ENCODE data around the gene CTNNA3. TPM values are rescaled to one million over a fixed set of nuclear protein-coding genes. Genes with fewer than 3 reads are reported as not detected.

The CTNNA3 gene
- total RNA-seq, 1 experiment from 2014 or later = 0.32 TPM

DNA sequence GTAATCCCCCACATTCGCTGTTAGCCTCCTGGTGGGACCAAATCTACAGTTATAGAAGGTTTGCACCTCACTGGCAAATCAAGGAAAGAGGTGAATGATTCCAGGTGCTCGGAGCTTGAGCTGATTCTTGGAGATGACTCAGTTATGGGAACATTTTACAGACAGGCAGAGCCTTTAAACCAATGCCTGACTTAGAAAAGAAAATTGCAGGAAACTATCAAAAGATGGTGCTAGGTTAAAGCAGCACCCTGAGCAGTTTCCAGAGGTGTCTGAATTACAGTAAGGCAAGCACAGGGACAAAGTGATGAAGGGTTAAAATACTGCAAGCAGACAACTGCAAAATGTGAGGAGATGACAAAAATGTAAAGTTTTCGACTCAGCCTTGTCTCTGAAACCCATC lies 767.2 kb downstream of the CTNNA3 start:
- no peak overlapping the region for H2AFZ ChIP-seq (ENCODE audit: low read depth, low read length, poor library complexity, severe bottlenecking)
- H3K27ac ChIP-seq (ENCODE audit: low read depth, low read length) = no peak overlapping the region
- H3K4me3 ChIP-seq (replicated peaks in 1 of 2; ENCODE audit: low read depth in 1 of 2, low read length in 2 of 2) = no peak overlapping the region
- H3K4me1 ChIP-seq (ENCODE audit: control insufficient read depth in 1 of 2, insufficient read depth in 2 of 2, low read length in 2 of 2) = no peaks in the 10 kb centered on the region
- H3K9me2 ChIP-seq (ENCODE audit: insufficient read depth) = no peaks in the 10 kb centered on the region
- H4K20me1 ChIP-seq (ENCODE audit: insufficient read depth) = no peaks in the 10 kb centered on the region
- CTCF ChIA-PET = no interaction called here
- RAD21 ChIA-PET (ENCODE audit: low non-redundant PET in 1 of 2, low total read pairs in 2 of 2, uncharacterized antibody in 2 of 2, unreplicated experiment in 2 of 2) = no interaction called here
- ATAC-seq = no peak
- BruUV-seq (replicated peaks) = no TSS peak
- POLR2A ChIA-PET = no interaction called here
- no peak overlapping the region for H3K4me2 ChIP-seq (ENCODE audit: low read length)
- TF ChIP-seq JUND (IDR thresholded peaks at IDR 0.05) = no peak
- no peak for TF ChIP-seq EGR1 (IDR thresholded peaks at IDR 0.05; ENCODE audit: low read depth)
- TF ChIP-seq, protein P1, sequence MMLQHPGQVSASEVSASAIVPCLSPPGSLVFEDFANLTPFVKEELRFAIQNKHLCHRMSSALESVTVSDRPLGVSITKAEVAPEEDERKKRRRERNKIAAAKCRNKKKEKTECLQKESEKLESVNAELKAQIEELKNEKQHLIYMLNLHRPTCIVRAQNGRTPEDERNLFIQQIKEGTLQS (IDR thresholded peaks at IDR 0.05) = no peak
- no peak for TF ChIP-seq ZFX (IDR thresholded peaks at IDR 0.05)
- TF ChIP-seq, protein P2, sequence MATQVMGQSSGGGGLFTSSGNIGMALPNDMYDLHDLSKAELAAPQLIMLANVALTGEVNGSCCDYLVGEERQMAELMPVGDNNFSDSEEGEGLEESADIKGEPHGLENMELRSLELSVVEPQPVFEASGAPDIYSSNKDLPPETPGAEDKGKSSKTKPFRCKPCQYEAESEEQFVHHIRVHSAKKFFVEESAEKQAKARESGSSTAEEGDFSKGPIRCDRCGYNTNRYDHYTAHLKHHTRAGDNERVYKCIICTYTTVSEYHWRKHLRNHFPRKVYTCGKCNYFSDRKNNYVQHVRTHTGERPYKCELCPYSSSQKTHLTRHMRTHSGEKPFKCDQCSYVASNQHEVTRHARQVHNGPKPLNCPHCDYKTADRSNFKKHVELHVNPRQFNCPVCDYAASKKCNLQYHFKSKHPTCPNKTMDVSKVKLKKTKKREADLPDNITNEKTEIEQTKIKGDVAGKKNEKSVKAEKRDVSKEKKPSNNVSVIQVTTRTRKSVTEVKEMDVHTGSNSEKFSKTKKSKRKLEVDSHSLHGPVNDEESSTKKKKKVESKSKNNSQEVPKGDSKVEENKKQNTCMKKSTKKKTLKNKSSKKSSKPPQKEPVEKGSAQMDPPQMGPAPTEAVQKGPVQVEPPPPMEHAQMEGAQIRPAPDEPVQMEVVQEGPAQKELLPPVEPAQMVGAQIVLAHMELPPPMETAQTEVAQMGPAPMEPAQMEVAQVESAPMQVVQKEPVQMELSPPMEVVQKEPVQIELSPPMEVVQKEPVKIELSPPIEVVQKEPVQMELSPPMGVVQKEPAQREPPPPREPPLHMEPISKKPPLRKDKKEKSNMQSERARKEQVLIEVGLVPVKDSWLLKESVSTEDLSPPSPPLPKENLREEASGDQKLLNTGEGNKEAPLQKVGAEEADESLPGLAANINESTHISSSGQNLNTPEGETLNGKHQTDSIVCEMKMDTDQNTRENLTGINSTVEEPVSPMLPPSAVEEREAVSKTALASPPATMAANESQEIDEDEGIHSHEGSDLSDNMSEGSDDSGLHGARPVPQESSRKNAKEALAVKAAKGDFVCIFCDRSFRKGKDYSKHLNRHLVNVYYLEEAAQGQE (IDR thresholded peaks at IDR 0.05; ENCODE audit: low read depth) = no peak
- TF ChIP-seq, protein P3, sequence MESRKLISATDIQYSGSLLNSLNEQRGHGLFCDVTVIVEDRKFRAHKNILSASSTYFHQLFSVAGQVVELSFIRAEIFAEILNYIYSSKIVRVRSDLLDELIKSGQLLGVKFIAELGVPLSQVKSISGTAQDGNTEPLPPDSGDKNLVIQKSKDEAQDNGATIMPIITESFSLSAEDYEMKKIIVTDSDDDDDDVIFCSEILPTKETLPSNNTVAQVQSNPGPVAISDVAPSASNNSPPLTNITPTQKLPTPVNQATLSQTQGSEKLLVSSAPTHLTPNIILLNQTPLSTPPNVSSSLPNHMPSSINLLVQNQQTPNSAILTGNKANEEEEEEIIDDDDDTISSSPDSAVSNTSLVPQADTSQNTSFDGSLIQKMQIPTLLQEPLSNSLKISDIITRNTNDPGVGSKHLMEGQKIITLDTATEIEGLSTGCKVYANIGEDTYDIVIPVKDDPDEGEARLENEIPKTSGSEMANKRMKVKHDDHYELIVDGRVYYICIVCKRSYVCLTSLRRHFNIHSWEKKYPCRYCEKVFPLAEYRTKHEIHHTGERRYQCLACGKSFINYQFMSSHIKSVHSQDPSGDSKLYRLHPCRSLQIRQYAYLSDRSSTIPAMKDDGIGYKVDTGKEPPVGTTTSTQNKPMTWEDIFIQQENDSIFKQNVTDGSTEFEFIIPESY (IDR thresholded peaks at IDR 0.05; ENCODE audit: extremely low read depth, insufficient replicate concordance, low read length) = no peak
- TF ChIP-seq FOSL1 (IDR thresholded peaks at IDR 0.05; ENCODE audit: low read depth) = no peak
- TF ChIP-seq SRF (IDR thresholded peaks at IDR 0.05; ENCODE audit: low read depth) = no peak
- TF ChIP-seq, protein P4, sequence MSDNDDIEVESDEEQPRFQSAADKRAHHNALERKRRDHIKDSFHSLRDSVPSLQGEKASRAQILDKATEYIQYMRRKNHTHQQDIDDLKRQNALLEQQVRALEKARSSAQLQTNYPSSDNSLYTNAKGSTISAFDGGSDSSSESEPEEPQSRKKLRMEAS (IDR thresholded peaks at IDR 0.05) = no peak
- TF ChIP-seq YY1 (IDR thresholded peaks at IDR 0.05; ENCODE audit: extremely low read depth, insufficient replicate concordance, low read depth, low read length) = no peak
- TF ChIP-seq SP1 (IDR thresholded peaks at IDR 0.05; ENCODE audit: low read depth) = no peak
- TF ChIP-seq RAD21 (IDR thresholded peaks at IDR 0.05; ENCODE audit: low read depth) = no peak
- H3K36me3 ChIP-seq (ENCODE audit: control insufficient read depth in 1 of 2, insufficient read depth in 2 of 2, low read length in 2 of 2) = no peaks in the 10 kb centered on the region
- no peaks in the 10 kb centered on the region for H3K9me3 ChIP-seq (ENCODE audit: control insufficient read depth in 1 of 2, insufficient read depth in 1 of 2, low read depth in 1 of 2, low read length in 2 of 2)
- no peaks in the 10 kb centered on the region; the same call in 1 of the 2 replicates for H3K27me3 ChIP-seq (ENCODE audit: insufficient read depth, low read length)
- DNase-seq (ENCODE audit: low read depth, low spot score) = no peak
- intact Hi-C loops (cut with micrococcal nuclease) = loop anchor here (10.0 kb wide), 1 partner anchor 294 kb away; no protein-coding TSS in a partner anchor
- no peak overlapping the region for H3K9ac ChIP-seq (ENCODE audit: low read length)
- no peaks in the 10 kb centered on the region for H3K79me2 ChIP-seq (ENCODE audit: insufficient read depth, low read length)
